ENCODE data around the gene GABRA5. TPM values are rescaled to one million over a fixed set of nuclear protein-coding genes. Genes with fewer than 3 reads are reported as not detected.

The GABRA5 gene
- total and polyA plus RNA-seq, 2 experiments from 2014 or later: 0.22 to 0.29 TPM

DNA sequence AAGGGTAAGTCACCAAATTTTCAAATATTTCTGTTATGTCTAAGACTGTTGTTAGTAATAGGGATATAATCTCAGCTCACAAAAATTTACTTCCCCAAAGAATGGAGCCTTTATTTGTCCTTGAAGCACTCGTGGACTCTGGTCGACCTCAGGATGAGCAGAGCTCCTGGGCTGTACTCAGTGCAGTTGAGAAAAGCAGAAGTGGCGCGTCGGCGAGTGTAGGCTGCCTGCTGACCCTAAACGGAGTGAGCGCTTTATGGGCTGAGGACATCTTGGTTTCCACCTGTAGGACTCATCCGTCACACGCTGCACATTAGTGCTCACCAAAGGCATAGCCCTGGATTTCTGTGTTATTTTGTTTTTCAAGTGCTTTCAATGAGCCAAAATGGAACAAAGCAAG, 11.0 kb downstream of the GABRA5 start:
- Histone ChIP-seq H3K9me3 (ENCODE audit: low read depth) (no peaks in the 10 kb centered on the region), H3K27ac (no peak overlapping the region), H3K4me3 (no peak overlapping the region), H3K4me2 (ENCODE audit: unreplicated experiment) (no peak overlapping the region), H3F3A (ENCODE audit: insufficient read depth) (no peaks in the 10 kb centered on the region), H3K36me3 (ENCODE audit: low read depth) (no peaks in the 10 kb centered on the region), H3K27me3 (replicated peaks; ENCODE audit: insufficient read depth) (no peaks in the 10 kb centered on the region; the same call in 1 of the 2 replicates), H3K79me2 (ENCODE audit: insufficient read depth) (no peaks in the 10 kb centered on the region), H2AFZ (no peak overlapping the region), H3K9ac (no peak overlapping the region), H3K4me1 (ENCODE audit: insufficient read depth) (no peaks in the 10 kb centered on the region), H3K9me2 (ENCODE audit: insufficient read depth) (no peaks in the 10 kb centered on the region), H4K20me1 (ENCODE audit: insufficient read depth) (no peaks in the 10 kb centered on the region)
- TF ChIP-seq EZH2phosphoT487 (IDR thresholded peaks at IDR 0.05; ENCODE audit: insufficient read depth, low read depth) (no peak), EZH2 (IDR thresholded peaks at IDR 0.05; ENCODE audit: insufficient read depth, poor library complexity, severe bottlenecking) (no peak)
- in situ Hi-C loops (cut with MboI): no loop called here
- 49 to 51% methylated on average over 10 of the region's 10 CpGs for WGBS, 2 experiments (ENCODE audit: low coverage in 1 of 2, low lambda C conversion rate in 2 of 2, missing lambda C conversion rate in 2 of 2)
- DNase-seq: no peak

- no peak for TF ChIP-seq EZH2phosphoT487 (IDR thresholded peaks at IDR 0.05; ENCODE audit: insufficient read depth, low read depth)
- no peaks in the 10 kb centered on the region for H4K20me1 ChIP-seq (ENCODE audit: insufficient read depth)
- H2AFZ ChIP-seq: no peak overlapping the region
- H3K4me3 ChIP-seq: no peak overlapping the region
- no peak overlapping the region for H3K9ac ChIP-seq
- no peaks in the 10 kb centered on the region for H3K79me2 ChIP-seq (ENCODE audit: insufficient read depth)
- in situ Hi-C loops (cut with MboI): no loop called here
- no peaks in the 10 kb centered on the region for H3K4me1 ChIP-seq (ENCODE audit: insufficient read depth)
- H3K9me3 ChIP-seq (ENCODE audit: low read depth): no peaks in the 10 kb centered on the region
- H3F3A ChIP-seq (ENCODE audit: insufficient read depth): no peaks in the 10 kb centered on the region
- WGBS, 2 experiments (ENCODE audit: low coverage in 1 of 2, low lambda C conversion rate in 2 of 2, missing lambda C conversion rate in 2 of 2): 36 to 40% methylated on average over 2 of the region's 2 CpGs
- no peak for DNase-seq
- H3K9me2 ChIP-seq (ENCODE audit: insufficient read depth): no peaks in the 10 kb centered on the region
- H3K36me3 ChIP-seq (ENCODE audit: low read depth): no peaks in the 10 kb centered on the region
- no peaks in the 10 kb centered on the region for H3K27me3 ChIP-seq (replicated peaks; ENCODE audit: insufficient read depth)
- no peak overlapping the region for H3K4me2 ChIP-seq (ENCODE audit: unreplicated experiment)
- H3K27ac ChIP-seq: no peak overlapping the region
Observed at GRCh38 chr15:26879706-26880105, 12.8 kb downstream of the GABRA5 start.

- no peaks in the 10 kb centered on the region for H4K20me1 ChIP-seq (ENCODE audit: insufficient read depth)
- no peaks in the 10 kb centered on the region for H3K36me3 ChIP-seq (ENCODE audit: low read depth)
- no peak overlapping the region for H3K27ac ChIP-seq
- TF ChIP-seq EZH2 (IDR thresholded peaks at IDR 0.05; ENCODE audit: insufficient read depth, poor library complexity, severe bottlenecking) (no peak), EZH2phosphoT487 (IDR thresholded peaks at IDR 0.05; ENCODE audit: insufficient read depth, low read depth) (no peak)
- no peaks in the 10 kb centered on the region for H3K27me3 ChIP-seq (replicated peaks; ENCODE audit: insufficient read depth)
- no peaks in the 10 kb centered on the region for H3K9me2 ChIP-seq (ENCODE audit: insufficient read depth)
- H3F3A ChIP-seq (ENCODE audit: insufficient read depth): no peaks in the 10 kb centered on the region
- no peak overlapping the region for H3K4me3 ChIP-seq
- no peaks in the 10 kb centered on the region for H3K79me2 ChIP-seq (ENCODE audit: insufficient read depth)
- in situ Hi-C loops (cut with MboI): no loop called here
- H3K4me1 ChIP-seq (ENCODE audit: insufficient read depth): no peaks in the 10 kb centered on the region
- H3K4me2 ChIP-seq (ENCODE audit: unreplicated experiment): no peak overlapping the region
- 59 to 61% methylated on average over 9 of the region's 9 CpGs for WGBS, 2 experiments (ENCODE audit: low coverage in 1 of 2, low lambda C conversion rate in 2 of 2, missing lambda C conversion rate in 2 of 2)
- no peak overlapping the region for H2AFZ ChIP-seq
- no peak for DNase-seq
- H3K9ac ChIP-seq: no peak overlapping the region
- H3K9me3 ChIP-seq (ENCODE audit: low read depth): no peaks in the 10 kb centered on the region
Observed at GRCh38 chr15:26882112-26882511, 15.2 kb downstream of the GABRA5 start.

DNA sequence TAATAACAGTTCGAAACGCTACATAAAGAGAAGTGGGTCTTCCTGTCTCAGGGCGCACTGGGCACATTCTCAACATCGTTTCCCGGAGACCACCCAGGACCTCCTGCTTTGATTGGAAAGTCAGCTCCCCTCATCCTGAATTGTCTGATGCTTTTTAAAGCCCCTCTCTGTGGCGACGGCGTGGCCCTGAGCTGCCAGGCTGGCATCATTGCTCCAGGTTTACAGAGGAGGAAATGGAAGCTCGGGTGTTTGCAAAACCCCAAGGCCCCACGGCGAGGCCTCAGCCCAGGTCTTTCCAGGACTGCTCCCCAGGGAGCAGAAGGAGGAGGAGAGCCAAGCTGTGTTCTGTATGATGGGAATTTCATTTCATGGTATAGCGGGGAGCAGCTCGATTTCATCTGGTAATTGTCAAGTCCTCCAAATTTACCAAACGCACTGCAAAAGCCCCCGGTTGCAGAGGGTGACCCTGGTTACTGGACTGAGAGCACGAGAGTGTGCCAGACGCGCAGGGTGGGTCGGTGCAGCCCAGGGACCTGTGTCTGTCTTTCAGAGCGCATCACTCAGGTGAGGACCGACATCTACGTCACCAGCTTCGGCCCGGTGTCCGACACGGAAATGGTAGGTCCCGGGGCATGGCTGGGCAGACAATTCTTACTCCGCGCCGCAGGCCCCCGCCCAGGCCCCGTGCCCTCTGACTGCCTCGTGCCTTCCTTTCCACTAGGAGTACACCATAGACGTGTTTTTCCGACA, 15.9 kb downstream of the GABRA5 start:
- in situ Hi-C loops (cut with MboI): no loop called here
- DNase-seq: no peak
- no peaks in the 10 kb centered on the region for H4K20me1 ChIP-seq (ENCODE audit: insufficient read depth)

More for the DNA sequence above, 15.9 kb downstream of the GABRA5 start:
- TF ChIP-seq EZH2phosphoT487 (IDR thresholded peaks at IDR 0.05; ENCODE audit: insufficient read depth, low read depth) (no peak), EZH2 (IDR thresholded peaks at IDR 0.05; ENCODE audit: insufficient read depth, poor library complexity, severe bottlenecking) (no peak)
- no peaks in the 10 kb centered on the region for H3K4me1 ChIP-seq (ENCODE audit: insufficient read depth)
- no peaks in the 10 kb centered on the region for H3K9me2 ChIP-seq (ENCODE audit: insufficient read depth)
- no peak overlapping the region for H3K27ac ChIP-seq
- no peaks in the 10 kb centered on the region for H3K36me3 ChIP-seq (ENCODE audit: low read depth)
- H2AFZ ChIP-seq: no peak overlapping the region
- H3K4me3 ChIP-seq: no peak overlapping the region
- no peaks in the 10 kb centered on the region for H3K79me2 ChIP-seq (ENCODE audit: insufficient read depth)
- no peaks in the 10 kb centered on the region for H3K9me3 ChIP-seq (ENCODE audit: low read depth)
- H3K9ac ChIP-seq: no peak overlapping the region
- WGBS, 2 experiments (ENCODE audit: low coverage in 1 of 2, low lambda C conversion rate in 2 of 2, missing lambda C conversion rate in 2 of 2): 64 to 68% methylated on average over 35 of the region's 35 CpGs
- H3F3A ChIP-seq (ENCODE audit: insufficient read depth): no peaks in the 10 kb centered on the region
- no peak overlapping the region for H3K4me2 ChIP-seq (ENCODE audit: unreplicated experiment)
- H3K27me3 ChIP-seq (replicated peaks; ENCODE audit: insufficient read depth): no peaks in the 10 kb centered on the region

Data from GM23248 (cell line).